BJ (cell line): ENCODE data around the gene CSNK1D. TPM values are rescaled to one million over a fixed set of nuclear protein-coding genes. Genes with fewer than 3 reads are reported as not detected.
"Not testable (repeated sequence)": the region's sequence is repeated elsewhere in the genome, so short reads cannot be mapped to it uniquely, and the experiment has no call there.

ENCODE experiments used
- CTCF ChIA-PET: fragments of 350-600 bp; formaldehyde crosslinking; extraction: SDS; loops from one replicate; lab custom pipeline; 2021; ENCODE audit warnings: antibody characterized with exemption, inconsistent platforms; lab: Yijun Ruan, JAX
- POLR2A ChIA-PET: fragments of 300-600 bp; sonication (Branson Sonifier 250); formaldehyde crosslinking; extraction: SDS; loops from one replicate; lab custom pipeline; 2021; ENCODE audit warnings: antibody characterized with exemption; lab: Charles Lee
- DNase-seq: peaks from one replicate; pipeline ENCODE4 v3.0.0-alpha.2; 2011; ENCODE audit warnings: low read depth
- H3K27me3 ChIP-seq: 2 replicates; pipeline ENCODE4 v1.6.0; 2011; ENCODE audit warnings: low read length; ENCODE audit not compliant: control insufficient read depth, insufficient read depth
- H3K36me3 ChIP-seq: 2 replicates; pipeline ENCODE4 v1.5.1; 2011; ENCODE audit warnings: low read length; ENCODE audit not compliant: control insufficient read depth, insufficient read depth
- H3K4me3 ChIP-seq: 2 replicates; pipeline ENCODE4 v1.5.1; 2011; ENCODE audit warnings: low read depth, mild to moderate bottlenecking, control low read depth, low read length
- CTCF ChIP-seq: IDR thresholded peaks from 2 replicates; pipeline ENCODE4 v1.5.1; 2011; ENCODE audit warnings: low read depth, mild to moderate bottlenecking, control low read depth, inconsistent platforms, low read length, moderate library complexity; ENCODE audit not compliant: insufficient read depth
- polyA plus RNA-seq: library from polyadenylated mRNA; depleted of rRNA; stranded (reverse); fragments of >200 nt; gene quantifications from 2 replicates; pipeline ENCODE4 v1.2.3, GENCODE V29; 2011; rRNA removed

The CSNK1D gene
- polyA plus RNA-seq, 1 experiment, result 118 TPM

- ChIA-PET POLR2A (no interaction called here), CTCF (interaction anchor here (1.0 kb wide), 1 partner anchor 9 kb away, joined by 3 read pairs; no protein-coding TSS in a partner anchor)
- Histone ChIP-seq H3K27me3 (no peaks in the 10 kb centered on the region), H3K4me3 (no peak overlapping the region), H3K36me3 (peaks cover 27% of the 10 kb centered on the region)
- TF ChIP-seq CTCF, result no peak
- no peak for DNase-seq
Measured at GRCh38 chr17:82195675-82196672, 77.5 kb downstream of the CSNK1D start.

GRCh38 chr17:82194765-82195164 lies 78.7 kb downstream of the CSNK1D start:
- POLR2A ChIA-PET, result no interaction called here

GRCh38 chr17:82193520-82194220 lies 79.8 kb downstream of the CSNK1D start:
- Histone ChIP-seq H3K27me3 (no peaks in the 10 kb centered on the region), H3K36me3 (peaks cover 24% of the 10 kb centered on the region), H3K4me3 (no peak overlapping the region)
- POLR2A ChIA-PET, result no interaction called here
- DNase-seq, result no peak
- CTCF ChIA-PET, result interaction anchor here (1.8 kb wide), 1 partner anchor 12 kb away, joined by 7 read pairs; no protein-coding TSS in a partner anchor
- TF ChIP-seq CTCF, result no peak

More at GRCh38 chr17:82194765-82195164, 78.7 kb downstream of the CSNK1D start:
- CTCF ChIA-PET, result interaction anchor here (1.8 kb wide), 1 partner anchor 11 kb away, joined by 7 read pairs; no protein-coding TSS in a partner anchor
- Histone ChIP-seq H3K27me3 (no peaks in the 10 kb centered on the region), H3K36me3 (peaks cover 24% of the 10 kb centered on the region), H3K4me3 (no peak overlapping the region)
- no peak for TF ChIP-seq CTCF
- DNase-seq, result no peak

GRCh38 chr17:82193050-82193449 lies 80.5 kb downstream of the CSNK1D start:
- CTCF ChIA-PET, result interaction anchor here (1.8 kb wide), 1 partner anchor 13 kb away, joined by 7 read pairs; no protein-coding TSS in a partner anchor
- H3K4me3 ChIP-seq, DNase-seq, H3K27me3 ChIP-seq, POLR2A ChIA-PET: not testable (repeated sequence)
- H3K36me3 ChIP-seq, result peaks cover 23% of the 10 kb centered on the region

Other genes with a start within 250 kb of the CSNK1D start
- 7.5 and 11.5 TPM in 2 replicates for gene RAC3, start 242.0 kb downstream of the CSNK1D start, polyA plus RNA-seq
- gene DCXR, start 236.0 kb downstream of the CSNK1D start, polyA plus RNA-seq, result 42.7 and 66.0 TPM in 2 replicates
- gene RFNG, start 221.9 kb downstream of the CSNK1D start, polyA plus RNA-seq, result 15.8 and 23.7 TPM in 2 replicates
- 79.7 and 131 TPM in 2 replicates for gene GPS1, start 221.8 kb downstream of the CSNK1D start, polyA plus RNA-seq
- gene DUS1L, start 207.9 kb downstream of the CSNK1D start, polyA plus RNA-seq, result 22.1 and 47.6 TPM in 2 replicates
- gene FASN, start 175.5 kb downstream of the CSNK1D start, polyA plus RNA-seq, result 5.2 and 11.3 TPM in 2 replicates
- gene CCDC57, start 60.9 kb downstream of the CSNK1D start, polyA plus RNA-seq, result 11.6 and 15.4 TPM in 2 replicates
- 152 and 338 TPM in 2 replicates for gene SLC16A3, start 44.7 kb downstream of the CSNK1D start, polyA plus RNA-seq
- 0.06 and 0.22 TPM in 2 replicates for gene CD7, start 43.9 kb upstream of the CSNK1D start, polyA plus RNA-seq
- 18.9 and 34.4 TPM in 2 replicates for gene SECTM1, start 60.1 kb upstream of the CSNK1D start, polyA plus RNA-seq
- 0.06 TPM in 1 of 2 replicates, not detected in the other for gene TEX19, start 85.5 kb upstream of the CSNK1D start, polyA plus RNA-seq
- not detected in 2 replicates for gene UTS2R, start 98.1 kb upstream of the CSNK1D start, polyA plus RNA-seq
- 8.5 and 8.9 TPM in 2 replicates for gene HEXD, start 144.6 kb upstream of the CSNK1D start, polyA plus RNA-seq
- gene OGFOD3, start 144.9 kb upstream of the CSNK1D start, polyA plus RNA-seq, result 21.3 and 37.9 TPM in 2 replicates
- gene CYBC1, start 177.1 kb upstream of the CSNK1D start, polyA plus RNA-seq, result 84.0 and 118 TPM in 2 replicates
- gene NARF, start 185.0 kb upstream of the CSNK1D start, polyA plus RNA-seq, result 68.5 and 75.5 TPM in 2 replicates
- gene FOXK2, start 246.0 kb upstream of the CSNK1D start, polyA plus RNA-seq, result 19.2 and 19.9 TPM in 2 replicates